ENCODE measurements around the gene JPT2.

DNA sequence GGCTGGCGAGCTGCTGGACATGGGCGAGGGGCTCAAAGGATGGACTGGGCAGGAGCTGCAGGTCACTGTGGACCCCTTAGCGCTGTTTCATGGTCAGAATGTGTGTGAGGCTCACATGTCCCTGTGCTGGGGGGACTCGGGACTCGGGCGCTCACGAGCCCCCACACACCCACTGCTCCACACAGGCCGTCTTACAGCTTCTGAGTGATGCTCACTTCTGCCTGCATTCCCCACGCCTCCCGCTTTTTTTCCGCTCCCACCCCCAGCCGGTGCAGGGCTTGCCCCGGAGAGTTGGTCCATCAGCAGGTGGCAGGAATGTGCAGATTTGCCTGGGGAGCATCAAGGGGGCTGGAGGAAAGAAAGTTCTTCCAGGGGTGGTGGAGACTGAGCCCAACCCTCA lies 20.2 kb upstream of the JPT2 start:
- no peak for TF ChIP-seq TEAD1 (CRISPR knock-in tag; IDR thresholded peaks at IDR 0.05)
- TF ChIP-seq CTCF (IDR thresholded peaks at IDR 0.05) = no peak
- TF ChIP-seq ATF6 (CRISPR knock-in tag; IDR thresholded peaks at IDR 0.05) = no peak
- TF ChIP-seq, protein P1, sequence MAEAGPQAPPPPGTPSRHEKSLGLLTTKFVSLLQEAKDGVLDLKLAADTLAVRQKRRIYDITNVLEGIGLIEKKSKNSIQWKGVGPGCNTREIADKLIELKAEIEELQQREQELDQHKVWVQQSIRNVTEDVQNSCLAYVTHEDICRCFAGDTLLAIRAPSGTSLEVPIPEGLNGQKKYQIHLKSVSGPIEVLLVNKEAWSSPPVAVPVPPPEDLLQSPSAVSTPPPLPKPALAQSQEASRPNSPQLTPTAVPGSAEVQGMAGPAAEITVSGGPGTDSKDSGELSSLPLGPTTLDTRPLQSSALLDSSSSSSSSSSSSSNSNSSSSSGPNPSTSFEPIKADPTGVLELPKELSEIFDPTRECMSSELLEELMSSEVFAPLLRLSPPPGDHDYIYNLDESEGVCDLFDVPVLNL (CRISPR knock-in tag; IDR thresholded peaks at IDR 0.05; ENCODE audit: borderline replicate concordance, low read depth) = no peak
- no peak for TF ChIP-seq ZNF219 (CRISPR knock-in tag; IDR thresholded peaks at IDR 0.05; ENCODE audit: borderline replicate concordance)
- no peak for TF ChIP-seq SP1 (CRISPR knock-in tag; conservative IDR thresholded peaks at IDR 0.05)

Data from WTC11 (cell line).